SK-N-SH treated with all-trans-retinoic acid at 6 μM for 48 hours (cell line): ENCODE measurements around the gene MRPL19.

Source experiments
- ATAC-seq: fragments of 200-7000 bp; cut with Tn5 transposase; 3 replicates; pipeline ENCODE4 v1.9.1; 2020; ENCODE audit warnings: mild to moderate bottlenecking, moderate library complexity
- BACH2 ChIP-seq: fragments of 250-450 bp; sonication (Bioruptor Pico); IDR thresholded peaks from 2 replicates; pipeline ENCODE4 v1.9.0; 2021; ENCODE audit warnings: mild to moderate bottlenecking, borderline replicate concordance
- CSDC2 ChIP-seq: fragments of 250-450 bp; sonication (Bioruptor Pico); IDR thresholded peaks from 2 replicates; pipeline ENCODE4 v1.5.0; 2020; ENCODE audit warnings: mild to moderate bottlenecking, moderate library complexity
- GLIS3 ChIP-seq: fragments of 250-450 bp; sonication (Bioruptor Pico); IDR thresholded peaks from 2 replicates; pipeline ENCODE4 v1.5.0; 2020; ENCODE audit warnings: mild to moderate bottlenecking, moderate library complexity
- ISL1 ChIP-seq: fragments of 250-450 bp; sonication (Bioruptor Pico); IDR thresholded peaks from 2 replicates; pipeline ENCODE4 v2.1.2; 2022; ENCODE audit warnings: mild to moderate bottlenecking, moderate library complexity
- OSR1 ChIP-seq: fragments of 250-450 bp; sonication (Bioruptor Pico); IDR thresholded peaks from 2 replicates; pipeline ENCODE4 v1.8.0; 2022; ENCODE audit warnings: moderate library complexity, mild to moderate bottlenecking, inconsistent platforms
- PPARA ChIP-seq: fragments of 250-450 bp; sonication (Bioruptor Pico); IDR thresholded peaks from 2 replicates; pipeline ENCODE4 v1.5.0; 2020; ENCODE audit warnings: mild to moderate bottlenecking, borderline replicate concordance
- RARB ChIP-seq: fragments of 250-450 bp; sonication (Bioruptor Pico); IDR thresholded peaks from 2 replicates; pipeline ENCODE4 v1.8.0; 2021; ENCODE audit warnings: mild to moderate bottlenecking, moderate library complexity
- SNAI2 ChIP-seq: fragments of 250-450 bp; sonication (Bioruptor Pico); IDR thresholded peaks from 2 replicates; pipeline ENCODE4 v1.5.0; 2020; ENCODE audit warnings: mild to moderate bottlenecking, moderate library complexity
- TCF4 ChIP-seq: fragments of 250-450 bp; sonication (Bioruptor Pico); IDR thresholded peaks from 2 replicates; pipeline ENCODE4 v1.8.0; 2021; ENCODE audit warnings: mild to moderate bottlenecking, moderate library complexity, borderline replicate concordance
- TOX ChIP-seq: fragments of 250-450 bp; sonication (Bioruptor Pico); IDR thresholded peaks from 2 replicates; pipeline ENCODE4 v1.8.0; 2021; ENCODE audit warnings: mild to moderate bottlenecking, moderate library complexity, borderline replicate concordance
- ZC3H10 ChIP-seq: fragments of 250-450 bp; sonication (Bioruptor Pico); IDR thresholded peaks from 2 replicates; pipeline ENCODE4 v1.5.1; 2021; ENCODE audit warnings: mild to moderate bottlenecking, moderate library complexity
- ZFP30 ChIP-seq: fragments of 450-650 bp; formaldehyde crosslinking; IDR thresholded peaks from 2 replicates; pipeline ENCODE4 v1.5.0; 2022; ENCODE audit warnings: mild to moderate bottlenecking, moderate library complexity
- TF ChIP-seq, protein P1 (sequence below): fragments of 250-450 bp; sonication (Bioruptor Pico); IDR thresholded peaks from 2 replicates; pipeline ENCODE4 v1.5.1; 2021; ENCODE audit warnings: mild to moderate bottlenecking, moderate library complexity
- TF ChIP-seq, protein P2 (sequence below): fragments of 250-450 bp; sonication (Bioruptor Pico); IDR thresholded peaks from 2 replicates; pipeline ENCODE4 v1.8.0; 2021; ENCODE audit warnings: low read depth, mild to moderate bottlenecking, moderate library complexity, borderline replicate concordance
- TF ChIP-seq, protein P3 (sequence below): fragments of 250-450 bp; sonication (Bioruptor Pico); IDR thresholded peaks from 2 replicates; pipeline ENCODE4 v1.5.0; 2020; ENCODE audit warnings: mild to moderate bottlenecking, moderate library complexity

MRPL19 gene

DNA sequence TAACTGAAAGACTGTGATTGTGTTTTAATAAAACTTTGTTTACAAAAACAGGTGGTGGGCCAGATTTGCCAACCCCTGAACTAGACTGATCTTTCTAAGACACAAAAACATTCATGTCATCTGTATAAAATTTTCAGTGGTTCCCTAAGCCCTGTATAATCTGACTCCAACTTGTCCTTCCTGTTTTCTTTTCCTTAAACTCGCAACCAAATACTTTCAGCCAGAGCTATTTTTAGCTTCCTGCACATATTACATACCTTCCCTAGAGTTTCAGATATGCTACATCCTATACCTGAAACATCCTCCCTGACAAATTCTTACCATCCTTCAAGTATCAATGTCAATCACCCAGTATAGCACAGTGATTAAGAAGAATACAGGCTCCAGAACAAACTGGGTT is 59.3 kb downstream of the MRPL19 start (continued):
- TF ChIP-seq ZC3H10 (CRISPR knock-in tag) (no peak), TCF4 (no peak), PPARA (no peak), CSDC2 (no peak), RARB (CRISPR knock-in tag) (no peak)
- TF ChIP-seq, protein P1, sequence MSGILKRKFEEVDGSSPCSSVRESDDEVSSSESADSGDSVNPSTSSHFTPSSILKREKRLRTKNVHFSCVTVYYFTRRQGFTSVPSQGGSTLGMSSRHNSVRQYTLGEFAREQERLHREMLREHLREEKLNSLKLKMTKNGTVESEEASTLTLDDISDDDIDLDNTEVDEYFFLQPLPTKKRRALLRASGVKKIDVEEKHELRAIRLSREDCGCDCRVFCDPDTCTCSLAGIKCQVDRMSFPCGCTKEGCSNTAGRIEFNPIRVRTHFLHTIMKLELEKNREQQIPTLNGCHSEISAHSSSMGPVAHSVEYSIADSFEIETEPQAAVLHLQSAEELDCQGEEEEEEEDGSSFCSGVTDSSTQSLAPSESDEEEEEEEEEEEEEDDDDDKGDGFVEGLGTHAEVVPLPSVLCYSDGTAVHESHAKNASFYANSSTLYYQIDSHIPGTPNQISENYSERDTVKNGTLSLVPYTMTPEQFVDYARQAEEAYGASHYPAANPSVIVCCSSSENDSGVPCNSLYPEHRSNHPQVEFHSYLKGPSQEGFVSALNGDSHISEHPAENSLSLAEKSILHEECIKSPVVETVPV (CRISPR knock-in tag): no peak
- TF ChIP-seq, protein P2, sequence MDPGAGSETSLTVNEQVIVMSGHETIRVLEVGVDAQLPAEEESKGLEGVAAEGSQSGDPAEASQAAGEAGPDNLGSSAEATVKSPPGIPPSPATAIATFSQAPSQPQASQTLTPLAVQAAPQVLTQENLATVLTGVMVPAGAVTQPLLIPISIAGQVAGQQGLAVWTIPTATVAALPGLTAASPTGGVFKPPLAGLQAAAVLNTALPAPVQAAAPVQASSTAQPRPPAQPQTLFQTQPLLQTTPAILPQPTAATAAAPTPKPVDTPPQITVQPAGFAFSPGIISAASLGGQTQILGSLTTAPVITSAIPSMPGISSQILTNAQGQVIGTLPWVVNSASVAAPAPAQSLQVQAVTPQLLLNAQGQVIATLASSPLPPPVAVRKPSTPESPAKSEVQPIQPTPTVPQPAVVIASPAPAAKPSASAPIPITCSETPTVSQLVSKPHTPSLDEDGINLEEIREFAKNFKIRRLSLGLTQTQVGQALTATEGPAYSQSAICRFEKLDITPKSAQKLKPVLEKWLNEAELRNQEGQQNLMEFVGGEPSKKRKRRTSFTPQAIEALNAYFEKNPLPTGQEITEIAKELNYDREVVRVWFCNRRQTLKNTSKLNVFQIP: no peak

DNA sequence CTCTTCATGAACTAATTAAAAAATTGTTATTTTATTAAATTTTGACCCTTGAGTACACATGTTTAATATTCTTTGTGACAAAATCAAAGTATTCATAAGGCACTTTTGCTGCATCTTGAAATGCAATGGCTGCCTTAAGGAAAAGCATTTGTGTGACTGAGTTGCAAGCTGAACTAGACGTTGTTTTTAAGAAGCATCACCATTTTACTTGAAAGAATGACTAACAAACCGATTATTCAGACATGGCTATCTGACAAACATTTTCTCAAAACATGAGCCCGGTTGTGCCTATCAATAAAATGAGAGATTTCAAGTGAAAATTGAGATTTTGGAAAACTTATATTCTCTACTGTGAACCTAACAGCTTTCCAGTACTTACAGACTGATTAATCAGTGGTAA is 61.3 kb downstream of the MRPL19 start:
- TF ChIP-seq OSR1 (no peak), SNAI2 (no peak), ZC3H10 (CRISPR knock-in tag) (no peak)
- TF ChIP-seq, protein P1 (CRISPR knock-in tag): no peak
- no peak for ATAC-seq

DNA sequence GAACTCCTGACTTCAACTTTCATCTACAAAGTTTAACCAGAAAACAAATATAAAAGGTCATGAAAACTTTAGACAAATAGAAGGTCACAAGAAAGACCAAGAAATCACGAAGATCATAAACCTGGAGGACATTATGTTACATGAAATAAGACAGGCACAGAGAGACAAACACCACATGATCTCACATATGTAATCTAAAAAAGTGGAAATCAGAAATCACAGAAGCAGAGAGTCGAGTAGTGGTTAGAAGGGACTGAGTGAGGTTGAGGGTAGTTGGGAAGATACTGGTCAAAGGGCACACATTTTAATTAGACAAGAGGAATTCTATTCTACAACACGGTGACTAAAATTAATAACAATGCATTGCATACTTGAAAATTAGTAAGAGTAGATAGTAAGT is 62.7 kb downstream of the MRPL19 start:
- ATAC-seq: no peak
- TF ChIP-seq ZFP30 (CRISPR knock-in tag) (no peak), BACH2 (no peak), ISL1 (CRISPR knock-in tag) (no peak), GLIS3 (CRISPR knock-in tag) (no peak), ZC3H10 (CRISPR knock-in tag) (no peak), PPARA (no peak), OSR1 (no peak)
- TF ChIP-seq, protein P2: no peak
- TF ChIP-seq, protein P1 (CRISPR knock-in tag): no peak
- TF ChIP-seq, protein P3, sequence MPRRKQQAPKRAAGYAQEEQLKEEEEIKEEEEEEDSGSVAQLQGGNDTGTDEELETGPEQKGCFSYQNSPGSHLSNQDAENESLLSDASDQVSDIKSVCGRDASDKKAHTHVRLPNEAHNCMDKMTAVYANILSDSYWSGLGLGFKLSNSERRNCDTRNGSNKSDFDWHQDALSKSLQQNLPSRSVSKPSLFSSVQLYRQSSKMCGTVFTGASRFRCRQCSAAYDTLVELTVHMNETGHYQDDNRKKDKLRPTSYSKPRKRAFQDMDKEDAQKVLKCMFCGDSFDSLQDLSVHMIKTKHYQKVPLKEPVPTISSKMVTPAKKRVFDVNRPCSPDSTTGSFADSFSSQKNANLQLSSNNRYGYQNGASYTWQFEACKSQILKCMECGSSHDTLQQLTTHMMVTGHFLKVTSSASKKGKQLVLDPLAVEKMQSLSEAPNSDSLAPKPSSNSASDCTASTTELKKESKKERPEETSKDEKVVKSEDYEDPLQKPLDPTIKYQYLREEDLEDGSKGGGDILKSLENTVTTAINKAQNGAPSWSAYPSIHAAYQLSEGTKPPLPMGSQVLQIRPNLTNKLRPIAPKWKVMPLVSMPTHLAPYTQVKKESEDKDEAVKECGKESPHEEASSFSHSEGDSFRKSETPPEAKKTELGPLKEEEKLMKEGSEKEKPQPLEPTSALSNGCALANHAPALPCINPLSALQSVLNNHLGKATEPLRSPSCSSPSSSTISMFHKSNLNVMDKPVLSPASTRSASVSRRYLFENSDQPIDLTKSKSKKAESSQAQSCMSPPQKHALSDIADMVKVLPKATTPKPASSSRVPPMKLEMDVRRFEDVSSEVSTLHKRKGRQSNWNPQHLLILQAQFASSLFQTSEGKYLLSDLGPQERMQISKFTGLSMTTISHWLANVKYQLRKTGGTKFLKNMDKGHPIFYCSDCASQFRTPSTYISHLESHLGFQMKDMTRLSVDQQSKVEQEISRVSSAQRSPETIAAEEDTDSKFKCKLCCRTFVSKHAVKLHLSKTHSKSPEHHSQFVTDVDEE (CRISPR knock-in tag): no peak
- TF ChIP-seq, all 23 proteins: peak for 0

DNA sequence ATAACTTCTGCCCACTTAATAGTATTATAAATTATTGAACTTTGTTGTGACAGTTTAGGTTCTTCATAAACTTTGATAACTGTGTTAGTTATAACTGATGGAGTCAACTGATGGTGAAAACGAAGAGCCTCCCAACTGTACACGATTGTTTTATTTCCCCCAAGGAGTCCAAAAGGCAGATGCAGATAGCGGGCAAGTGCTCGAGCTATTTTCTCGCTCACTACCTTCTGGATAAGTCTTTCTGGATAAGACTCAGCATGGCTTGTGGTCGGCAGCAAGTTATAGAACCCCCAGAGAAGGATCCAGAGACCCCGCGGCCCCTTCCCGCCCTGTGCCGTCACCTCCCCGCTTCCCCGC is 63.6 kb downstream of the MRPL19 start:
- no peak for ATAC-seq
- TF ChIP-seq TOX (CRISPR knock-in tag) (no peak), TCF4 (no peak)
- TF ChIP-seq, protein P3 (CRISPR knock-in tag): no peak
- TF ChIP-seq, protein P2: no peak
